Mesothelial cell of epicardium (in vitro differentiated cells): ENCODE data around the gene EXOC3L2. TPM values are rescaled to one million over a fixed set of nuclear protein-coding genes. Genes with fewer than 3 reads are reported as not detected.

ENCODE experiments used
- DNase-seq, 2 experiments: peaks; one replicate each; pipeline ENCODE4 v3.0.0; 2021; ENCODE audit warnings: low spot score in 2 of 2; ENCODE audit not compliant: unreplicated experiment in 2 of 2
- H3K27ac Mint-ChIP-seq: 2 replicates; pipeline ENCODE4 v1.8.0; 2021; ENCODE audit warnings: mixed read lengths
- H3K27me3 Mint-ChIP-seq: 2 replicates; pipeline ENCODE4 v1.8.0; 2021; ENCODE audit warnings: low read depth, mixed read lengths
- H3K36me3 Mint-ChIP-seq: 2 replicates; pipeline ENCODE4 v1.8.0; 2021; ENCODE audit warnings: mixed read lengths
- H3K4me1 Mint-ChIP-seq: 2 replicates; pipeline ENCODE4 v1.8.0; 2021; ENCODE audit warnings: mixed read lengths
- H3K4me3 Mint-ChIP-seq: 2 replicates; pipeline ENCODE4 v1.8.0; 2021; ENCODE audit warnings: mild to moderate bottlenecking, moderate library complexity, mixed read lengths
- H3K9me3 Mint-ChIP-seq: 2 replicates; pipeline ENCODE4 v1.8.0; 2021; ENCODE audit warnings: mixed read lengths
- CTCF ChIP-seq: fragments of 200-600 bp; sonication (generic); IDR thresholded peaks from one replicate; pipeline ENCODE4 v1.5.0; 2021; ENCODE audit warnings: antibody characterized with exemption; ENCODE audit not compliant: unreplicated experiment
- total RNA-seq: library from RNA; stranded (reverse); gene quantifications from 3 replicates; pipeline ENCODE4 v1.2.1, GENCODE V29; 2021

EXOC3L2 gene
- total RNA-seq, 1 donor from 2014 or later: 1.6 TPM

- Mint-ChIP-seq H3K9me3 (no peaks in the 10 kb centered on the region), H3K4me3 (no peak overlapping the region), H3K36me3 (no peaks in the 10 kb centered on the region), H3K27me3 (no peaks in the 10 kb centered on the region), H3K4me1 (no peaks in the 10 kb centered on the region), H3K27ac (no peak overlapping the region)
- no peak for DNase-seq
- no peak for TF ChIP-seq CTCF
These were observed 55.2 kb downstream of the EXOC3L2 start for GRCh38 chr19:45189971-45190370.

- no peak for DNase-seq
These were observed 57.6 kb downstream of the EXOC3L2 start for GRCh38 chr19:45187421-45188100.

DNA sequence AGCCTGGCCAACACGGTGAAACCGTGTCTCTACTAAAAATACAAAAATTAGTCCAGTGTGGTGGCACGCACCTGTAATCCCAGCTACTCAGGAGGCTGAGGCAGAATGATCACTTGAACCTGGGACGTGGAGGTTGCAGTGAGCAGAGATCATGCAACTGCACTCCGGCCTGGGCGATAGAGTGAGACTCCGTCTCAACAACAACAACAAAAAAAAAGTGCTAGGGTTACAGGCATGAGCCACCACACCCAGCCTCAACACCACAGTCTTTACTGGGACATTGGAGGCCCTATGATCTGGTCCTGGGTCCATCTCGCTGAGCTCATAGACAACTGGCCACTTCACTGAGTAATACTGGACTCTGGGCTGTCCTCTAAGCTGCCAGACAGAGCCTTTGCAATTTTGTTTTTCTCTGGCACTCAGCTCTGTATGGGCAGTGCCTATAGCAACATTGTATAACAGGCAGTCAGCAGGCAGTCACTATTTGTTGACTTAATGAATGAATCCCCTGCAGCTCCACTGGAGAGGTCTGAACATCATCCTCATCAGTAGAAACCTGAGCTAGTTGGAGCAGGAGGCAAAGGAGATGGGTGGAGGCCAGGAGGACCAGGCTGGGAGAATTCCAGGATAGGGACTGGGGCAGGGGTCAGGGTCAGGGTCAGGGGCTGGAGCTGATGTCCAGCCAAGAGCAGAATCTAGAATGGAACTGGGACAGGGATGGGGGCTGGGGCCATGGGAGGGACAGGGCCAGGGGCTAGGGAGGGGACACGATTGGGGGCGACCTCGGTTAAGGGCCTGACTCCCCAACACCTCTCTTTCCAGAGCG, 58.5 kb downstream of the EXOC3L2 start:
- no peaks in the 10 kb centered on the region for H3K27me3 Mint-ChIP-seq
- H3K9me3 Mint-ChIP-seq: no peaks in the 10 kb centered on the region
- H3K4me3 Mint-ChIP-seq: no peak overlapping the region
- no peaks in the 10 kb centered on the region for H3K36me3 Mint-ChIP-seq
- H3K4me1 Mint-ChIP-seq: no peaks in the 10 kb centered on the region
- no peak for DNase-seq
- no peak for TF ChIP-seq CTCF
- H3K27ac Mint-ChIP-seq: no peak overlapping the region

More at GRCh38 chr19:45187421-45188100, 57.6 kb downstream of the EXOC3L2 start:
- peak; percentile 65 for TF ChIP-seq CTCF
- H3K9me3 Mint-ChIP-seq: no peaks in the 10 kb centered on the region
- H3K4me3 Mint-ChIP-seq: no peak overlapping the region
- no peaks in the 10 kb centered on the region for H3K27me3 Mint-ChIP-seq
- no peaks in the 10 kb centered on the region for H3K36me3 Mint-ChIP-seq
- H3K4me1 Mint-ChIP-seq: no peaks in the 10 kb centered on the region
- H3K27ac Mint-ChIP-seq: no peak overlapping the region

DNA sequence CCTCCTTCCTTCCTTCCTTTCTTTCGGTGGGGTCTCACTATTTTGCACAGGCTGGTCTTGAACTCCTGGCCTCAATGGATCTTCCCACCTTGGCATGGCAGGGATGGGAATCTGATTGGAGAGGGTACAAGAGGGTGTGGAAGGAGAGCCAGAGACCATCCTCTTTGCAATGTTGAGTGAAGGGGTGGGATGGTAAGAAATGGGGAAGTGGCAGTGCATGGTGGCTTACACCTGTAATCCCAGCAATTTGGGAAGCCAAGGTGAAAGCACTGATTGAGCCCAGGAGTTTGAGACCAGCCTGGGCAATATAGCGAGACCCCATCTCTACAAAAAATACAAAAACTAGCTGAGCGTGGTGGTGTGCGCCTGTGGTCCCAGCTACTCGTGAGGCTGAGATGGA, 61.1 kb downstream of the EXOC3L2 start:
- Mint-ChIP-seq H3K27me3 (no peaks in the 10 kb centered on the region), H3K4me3 (no peak overlapping the region), H3K36me3 (peaks cover 6% of the 10 kb centered on the region), H3K27ac (no peak overlapping the region), H3K4me1 (peaks cover 13% of the 10 kb centered on the region), H3K9me3 (no peaks in the 10 kb centered on the region)
- DNase-seq: no peak
- TF ChIP-seq CTCF: no peak

- Mint-ChIP-seq H3K9me3 (no peaks in the 10 kb centered on the region), H3K27me3 (no peaks in the 10 kb centered on the region), H3K4me3 (no peak overlapping the region), H3K4me1 (peaks cover 15% of the 10 kb centered on the region), H3K27ac (no peak overlapping the region), H3K36me3 (peaks cover 6% of the 10 kb centered on the region)
- TF ChIP-seq CTCF: no peak
- no peak for DNase-seq
These were observed 62.4 kb downstream of the EXOC3L2 start for GRCh38 chr19:45182758-45183157.
